CD4-positive, alpha-beta T cell treated with Interleukin-12 subunit alpha and Interleukin-12 subunit beta, for 1 hour (primary cell): ENCODE data around the gene HDAC9.
A peak's percentile ranks its signal among the peaks of the same experiment; 100 is the strongest.
"Not testable (repeated sequence)": the region's sequence is repeated elsewhere in the genome, so short reads cannot be mapped to it uniquely, and the experiment has no call there.

Experiments used
- DNase-seq: peaks from one replicate; pipeline ENCODE4 v3.0.0-alpha.2; 2020

HDAC9 gene

DNA sequence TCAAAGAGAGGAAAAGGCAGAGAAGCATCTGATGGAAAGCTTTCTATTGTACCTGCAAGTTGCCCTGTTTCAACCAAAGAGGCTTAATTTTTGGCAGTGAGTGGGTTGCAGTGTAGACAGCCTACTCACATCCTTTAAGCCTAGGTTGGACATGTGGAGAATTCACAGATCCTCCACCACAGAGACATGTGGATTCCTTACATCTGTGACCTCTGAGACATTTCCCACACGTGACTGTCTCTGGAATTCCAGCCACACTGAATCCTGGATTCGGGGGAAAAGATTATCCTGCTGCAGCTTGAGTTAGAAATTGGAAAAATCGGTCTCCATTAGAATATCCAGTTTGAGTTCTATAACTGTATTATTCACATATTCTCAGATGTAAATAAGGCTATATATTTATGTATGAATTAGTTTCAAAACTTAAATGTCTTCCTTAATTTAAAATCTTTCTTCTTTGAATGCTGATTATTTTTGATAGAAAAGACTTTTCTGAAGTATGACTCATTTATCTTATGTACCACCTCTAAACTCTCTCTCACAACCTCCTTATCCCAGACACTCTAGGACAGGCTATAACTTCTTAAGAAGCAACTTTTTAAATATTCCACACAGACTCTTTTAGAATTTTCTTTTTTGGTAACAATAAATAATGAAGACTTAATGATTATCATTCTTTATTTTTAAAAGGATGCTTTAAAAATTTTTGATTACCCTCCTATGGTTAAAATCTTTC, 498.6 kb downstream of the HDAC9 start:
- no peak for DNase-seq

DNA sequence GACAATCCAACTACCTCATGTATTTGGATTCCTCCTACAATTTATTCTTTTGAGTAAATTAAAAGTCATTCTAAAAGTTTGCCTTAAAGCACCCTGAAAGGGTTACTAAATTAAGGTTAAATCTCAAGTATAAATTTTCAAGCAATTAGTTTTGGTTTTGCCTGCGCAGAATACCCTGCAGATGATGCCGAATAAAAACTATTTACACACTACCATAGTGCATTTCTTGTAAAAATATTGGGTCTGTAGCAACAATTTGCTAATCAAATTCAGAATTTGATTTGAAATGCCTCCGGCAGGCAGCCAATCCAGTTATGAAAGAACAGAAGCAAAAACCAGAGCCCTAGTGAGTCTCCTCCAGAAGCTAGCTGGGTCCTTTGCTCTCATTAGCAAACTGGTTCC, 499.7 kb downstream of the HDAC9 start:
- DNase-seq: no peak

DNA sequence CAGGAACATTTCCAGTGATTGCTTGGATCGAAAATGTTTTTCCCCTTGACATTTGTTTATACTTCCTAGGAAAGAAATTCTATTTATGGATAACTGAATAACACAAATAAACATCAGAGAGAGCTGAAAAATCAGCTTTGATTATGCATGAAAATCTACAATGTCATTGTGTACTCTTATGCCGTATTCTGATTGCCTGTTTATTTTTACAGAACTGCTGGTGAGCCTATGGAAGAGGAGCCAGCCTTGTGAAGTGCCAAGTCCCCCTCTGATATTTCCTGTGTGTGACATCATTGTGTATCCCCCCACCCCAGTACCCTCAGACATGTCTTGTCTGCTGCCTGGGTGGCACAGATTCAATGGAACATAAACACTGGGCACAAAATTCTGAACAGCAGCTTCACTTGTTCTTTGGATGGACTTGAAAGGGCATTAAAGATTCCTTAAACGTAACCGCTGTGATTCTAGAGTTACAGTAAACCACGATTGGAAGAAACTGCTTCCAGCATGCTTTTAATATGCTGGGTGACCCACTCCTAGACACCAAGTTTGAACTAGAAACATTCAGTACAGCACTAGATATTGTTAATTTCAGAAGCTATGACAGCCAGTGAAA, 500.4 kb downstream of the HDAC9 start:
- no peak for DNase-seq

DNA sequence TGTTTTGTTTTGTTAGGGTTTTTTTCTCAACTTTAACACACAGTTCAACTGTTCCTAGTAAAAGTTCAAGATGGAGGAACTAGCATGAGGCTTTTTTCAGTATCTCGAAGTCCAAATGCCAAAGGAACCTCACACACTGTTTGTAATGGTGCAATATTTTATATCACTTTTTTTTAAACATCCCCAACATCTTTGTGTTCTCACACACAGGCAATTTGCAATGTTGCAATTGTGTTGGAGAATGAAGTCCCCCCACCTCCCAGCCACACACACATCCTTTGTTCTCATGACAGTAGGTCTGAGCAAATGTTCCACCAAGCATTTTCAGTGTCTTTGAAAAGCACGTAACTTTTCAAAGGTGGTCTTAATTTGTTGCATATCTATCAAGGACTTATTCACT, 501.0 kb downstream of the HDAC9 start:
- DNase-seq: no peak

DNA sequence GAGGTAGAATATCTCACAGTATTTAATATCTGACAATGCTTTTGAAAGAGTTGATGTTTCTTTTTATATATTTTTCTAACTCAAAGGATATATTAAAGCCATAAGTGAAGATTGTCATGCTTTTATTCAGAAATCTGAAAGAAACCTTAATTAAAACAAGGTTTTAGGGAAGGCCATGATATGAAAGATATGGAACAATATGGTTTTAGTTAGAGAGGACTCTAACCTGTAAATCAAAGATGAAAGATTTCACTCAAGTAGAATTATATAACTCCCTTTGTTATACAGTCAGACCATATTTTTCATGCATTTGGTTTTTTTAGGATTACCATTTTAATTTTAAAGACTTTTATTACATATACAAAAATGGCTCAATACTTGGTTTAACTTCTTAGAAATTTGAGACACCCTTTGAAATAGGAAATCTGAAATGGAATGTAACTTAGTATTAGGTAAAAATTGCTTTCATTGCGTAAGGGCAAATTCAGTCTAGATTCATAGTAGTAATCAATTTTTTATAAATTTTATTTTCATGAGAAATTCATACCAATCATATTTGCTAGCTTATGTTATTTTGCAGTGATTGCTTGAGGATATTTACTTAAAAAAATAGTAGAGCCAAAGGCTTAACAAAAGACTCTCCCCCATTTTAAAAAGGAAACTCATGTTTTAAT, 502.1 kb downstream of the HDAC9 start:
- DNase-seq: no peak

DNA sequence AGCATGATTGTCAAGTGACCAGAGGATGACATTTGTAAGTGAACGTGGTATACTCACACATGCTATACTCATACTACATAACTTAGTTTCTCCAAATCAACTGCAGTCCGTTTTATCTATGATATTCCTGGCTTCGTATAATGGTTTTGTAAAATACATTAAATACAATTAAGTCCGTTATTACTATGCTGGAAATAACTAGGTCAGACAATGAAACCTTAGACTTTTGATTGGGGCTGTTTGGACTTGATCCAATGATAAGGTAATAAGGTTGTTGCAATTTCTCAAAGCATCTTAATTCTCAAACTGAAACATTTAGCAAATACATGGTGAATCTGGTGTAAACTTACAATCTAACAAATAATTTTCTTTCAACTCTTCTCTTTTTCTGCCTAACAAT, 504.9 kb downstream of the HDAC9 start:
- DNase-seq: no peak

DNA sequence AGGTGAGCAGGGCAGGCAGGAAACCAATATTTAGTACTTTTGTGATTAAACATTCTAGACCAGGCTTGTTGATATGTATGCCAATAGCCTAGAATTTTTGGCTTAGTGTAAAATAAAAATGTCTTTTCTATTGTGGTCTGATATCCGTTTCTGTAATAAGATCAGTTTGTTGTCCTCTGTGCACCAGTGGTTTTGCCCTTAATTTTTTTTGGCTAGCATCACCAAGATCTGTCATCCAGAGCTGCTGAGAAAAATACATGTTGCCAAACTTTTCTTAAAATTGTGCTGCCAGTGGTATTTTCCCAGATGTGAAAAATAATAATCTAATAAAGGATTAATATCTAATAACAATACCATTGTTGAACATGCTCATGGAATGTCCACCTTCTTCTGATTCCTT, 506.3 kb downstream of the HDAC9 start:
- no peak for DNase-seq

DNA sequence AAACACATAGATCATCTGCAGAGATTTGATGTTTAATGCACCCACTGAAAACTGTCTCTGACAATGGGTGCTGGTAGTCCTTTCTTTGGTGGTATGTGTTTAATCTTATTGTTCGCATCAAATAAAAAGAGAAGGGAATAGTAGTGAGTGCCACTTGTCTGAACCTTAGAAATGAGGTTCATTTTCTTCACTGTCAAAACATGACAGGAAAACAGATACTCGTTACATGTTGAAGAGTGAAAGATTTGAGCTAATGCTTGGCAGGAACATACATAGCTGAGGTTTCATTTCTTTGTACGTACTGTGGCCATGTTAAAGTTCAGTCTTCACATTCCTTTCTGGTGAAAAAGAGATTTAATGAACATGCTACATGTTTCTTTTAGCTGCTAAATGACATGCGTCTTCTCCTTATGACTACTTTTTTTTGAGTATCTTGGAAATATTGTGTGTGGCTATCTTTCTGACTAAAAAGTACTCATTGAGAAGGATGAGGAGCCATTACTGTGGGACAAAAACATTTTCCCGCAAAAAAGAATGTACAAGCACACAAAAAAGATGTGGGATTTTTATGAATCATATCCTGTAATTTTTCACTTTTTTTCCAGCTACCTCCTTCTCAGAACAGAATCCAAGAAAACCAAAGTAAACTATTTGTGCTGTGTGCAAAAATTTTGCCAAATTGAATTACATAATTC, 513.8 kb downstream of the HDAC9 start:
- DNase-seq: no peak

DNA sequence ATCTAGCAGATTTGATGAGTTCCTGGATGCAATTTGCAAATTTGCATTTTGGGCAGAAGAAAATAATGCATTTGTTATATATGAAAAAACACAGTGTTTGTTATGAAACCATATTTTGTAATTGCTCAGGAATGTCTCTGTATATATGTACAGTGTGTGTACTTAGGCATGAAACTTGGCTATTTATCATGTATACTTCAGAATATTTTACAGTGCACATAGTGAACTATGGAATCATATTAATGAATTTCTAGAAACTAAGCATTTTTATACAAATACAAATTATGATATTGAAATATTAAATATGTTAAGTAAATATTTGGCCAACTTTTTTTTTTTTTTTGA, 514.4 kb downstream of the HDAC9 start:
- no peak for DNase-seq

DNA sequence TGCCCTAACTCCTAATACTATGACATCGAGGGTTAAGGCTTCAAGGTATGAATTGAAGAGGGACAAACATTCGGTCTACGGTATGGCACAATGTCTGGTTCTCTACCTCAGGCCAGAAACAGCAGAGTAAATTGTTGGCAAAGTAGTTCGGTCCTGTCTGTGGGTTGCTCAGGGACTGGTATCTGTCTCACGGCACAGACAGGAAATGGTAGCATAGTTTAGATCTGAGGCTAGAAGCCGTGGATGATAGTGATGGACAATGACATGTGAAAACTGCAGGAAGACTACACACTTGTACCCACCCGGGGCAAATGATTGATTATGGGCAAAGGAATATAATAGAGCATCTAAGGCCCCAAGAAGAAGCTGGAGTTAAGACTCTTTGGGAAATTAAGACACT, 515.7 kb downstream of the HDAC9 start:
- DNase-seq: no peak

DNA sequence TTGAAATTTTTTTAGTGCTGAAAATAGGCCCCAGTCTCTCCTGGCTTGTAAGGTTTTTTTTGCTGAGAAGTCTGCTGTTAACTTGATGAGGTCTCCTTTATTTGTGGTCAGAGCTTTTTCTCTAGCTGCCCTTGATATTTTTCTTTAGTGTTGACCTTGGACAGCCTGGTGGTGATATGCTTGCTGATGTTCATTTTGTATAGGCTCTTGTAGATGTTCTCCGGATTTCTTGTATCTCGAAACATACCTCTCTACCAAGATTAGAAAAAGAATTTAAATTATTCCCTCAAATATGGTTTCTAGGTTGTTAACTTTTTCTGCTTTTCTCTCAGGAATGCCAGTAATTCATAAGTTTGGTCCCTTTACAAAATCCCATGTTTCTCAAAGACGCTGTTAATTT, 519.5 kb downstream of the HDAC9 start:
- no peak for DNase-seq

DNA sequence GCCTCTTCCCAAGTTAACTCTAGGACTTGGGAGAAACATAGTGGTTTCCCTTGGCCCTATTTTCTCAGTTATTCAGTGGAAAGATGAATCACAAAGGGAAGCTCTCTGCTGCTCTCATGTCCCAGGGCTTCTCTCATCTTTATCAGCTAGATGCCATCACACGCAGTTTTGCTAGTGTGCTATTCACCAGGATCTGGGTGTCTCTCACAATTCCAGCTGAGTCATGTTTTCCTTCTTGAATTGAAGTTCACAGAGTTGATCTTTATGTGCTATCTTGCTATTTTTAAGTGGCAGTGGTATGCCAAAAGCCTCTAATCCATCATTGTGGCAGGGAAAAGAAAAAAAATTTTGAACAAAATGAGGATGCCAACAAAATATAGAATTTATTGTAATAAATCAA, 520.6 kb downstream of the HDAC9 start:
- DNase-seq: no peak

DNA sequence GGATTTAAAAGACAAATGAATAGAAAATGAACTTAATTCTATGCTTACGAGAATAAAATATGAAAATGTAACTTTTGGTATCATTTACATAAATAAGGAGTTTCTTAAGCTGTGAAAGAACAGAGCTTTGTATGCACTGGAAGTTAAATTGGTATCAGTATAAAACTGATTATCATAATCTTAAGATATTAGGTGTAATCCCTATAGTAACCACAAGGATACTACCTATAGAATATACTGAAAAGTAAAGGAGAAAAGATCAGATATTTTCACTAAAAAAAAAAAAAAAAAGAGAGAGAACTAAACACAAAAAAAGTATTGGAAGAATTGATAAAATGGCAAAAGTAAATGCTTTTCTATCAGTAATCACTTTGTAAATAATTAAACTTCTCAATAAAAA, 521.8 kb downstream of the HDAC9 start:
- no peak for DNase-seq

DNA sequence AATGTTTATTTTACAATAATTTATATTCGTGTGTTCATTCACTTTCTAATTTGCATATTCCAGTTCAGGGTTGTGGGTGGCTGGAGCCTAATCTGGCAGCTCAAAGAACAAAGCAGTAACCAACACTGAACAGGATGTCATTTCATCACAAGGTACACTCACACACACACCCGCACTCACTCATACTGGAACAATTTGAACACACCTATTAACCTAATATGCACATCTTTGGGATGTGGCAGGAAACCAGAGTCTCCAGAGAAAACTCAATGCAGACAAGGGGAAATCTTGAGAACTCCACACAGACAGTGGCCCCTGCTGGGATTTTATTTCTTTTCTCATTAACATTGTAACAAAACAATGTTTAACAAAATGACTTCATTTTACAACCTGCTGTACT, 524.5 kb downstream of the HDAC9 start:
- DNase-seq: no peak

DNA sequence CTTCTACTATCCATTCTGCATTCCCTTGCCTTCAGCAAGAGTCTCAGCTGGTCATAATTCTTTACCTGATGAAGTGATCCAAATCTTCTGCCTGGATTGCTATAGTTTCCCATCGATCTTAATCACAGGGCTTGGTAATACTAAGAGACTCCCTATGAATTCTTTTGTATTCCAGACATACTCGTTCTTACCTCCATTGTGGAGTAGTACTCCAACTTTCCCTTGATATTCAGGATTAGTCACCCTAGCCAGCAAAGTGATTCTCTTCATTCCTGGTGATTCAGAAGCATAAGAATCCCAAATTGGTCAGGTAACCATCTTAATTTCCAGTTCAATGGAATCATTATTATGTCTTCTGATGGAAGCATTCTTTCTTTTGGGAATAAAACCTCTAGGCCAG, 525.2 kb downstream of the HDAC9 start:
- DNase-seq: no peak

DNA sequence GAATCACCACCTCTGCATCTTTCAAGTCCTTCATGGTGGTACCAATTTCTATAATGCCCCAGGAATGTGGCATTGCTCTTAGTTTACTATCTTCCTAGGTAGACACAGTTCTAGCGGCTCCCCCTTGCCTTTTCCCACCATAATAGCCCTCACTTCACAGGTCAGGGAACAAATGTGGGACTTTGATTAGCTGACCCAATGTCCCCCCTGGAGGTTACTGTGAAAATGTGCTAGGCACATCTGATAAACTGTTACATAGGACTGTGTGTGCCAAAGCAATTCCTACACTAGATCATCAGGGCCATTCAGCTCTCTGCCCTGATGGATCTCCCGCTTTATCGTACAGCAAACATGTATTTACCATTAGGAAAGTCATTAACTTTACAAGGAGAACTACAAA, 527.9 kb downstream of the HDAC9 start:
- no peak for DNase-seq

DNA sequence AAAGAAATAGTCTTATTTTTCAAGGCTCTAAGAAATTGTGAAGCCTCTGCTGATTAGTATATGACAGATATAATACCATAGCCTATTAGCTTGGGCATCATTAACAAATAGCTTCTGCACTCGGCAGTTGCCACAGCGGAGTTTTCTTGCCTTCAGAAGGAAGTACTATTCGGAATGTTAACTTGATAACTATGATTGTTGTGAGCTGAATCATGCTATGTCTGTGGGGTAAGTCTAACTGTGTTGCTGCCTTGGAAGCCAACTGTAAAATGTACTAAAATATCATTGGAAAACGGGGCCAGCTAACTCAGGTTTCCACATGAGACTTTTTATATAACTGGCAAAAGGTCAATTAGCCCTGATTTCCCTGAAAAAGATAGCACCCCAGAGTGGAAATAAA, 528.7 kb downstream of the HDAC9 start:
- no peak for DNase-seq

DNA sequence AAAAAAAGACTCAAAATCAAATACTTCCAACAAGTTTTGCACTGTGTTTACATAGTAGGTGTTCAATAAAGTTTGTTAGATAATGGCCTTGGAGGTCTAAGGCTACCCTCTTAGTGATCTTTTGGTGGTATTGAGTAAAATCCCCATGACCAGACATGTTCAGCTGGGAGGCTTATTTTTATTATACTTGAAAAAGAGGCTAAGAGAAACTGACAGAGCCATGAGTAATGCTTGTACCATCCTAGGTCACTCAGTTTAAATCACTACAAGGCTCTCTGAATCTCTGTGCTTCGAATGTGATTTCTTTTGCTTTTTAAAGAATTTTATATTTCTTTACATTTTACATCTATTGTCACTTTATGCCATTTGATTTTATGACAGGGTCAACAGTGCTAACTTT, 531.3 kb downstream of the HDAC9 start:
- DNase-seq: no peak

DNA sequence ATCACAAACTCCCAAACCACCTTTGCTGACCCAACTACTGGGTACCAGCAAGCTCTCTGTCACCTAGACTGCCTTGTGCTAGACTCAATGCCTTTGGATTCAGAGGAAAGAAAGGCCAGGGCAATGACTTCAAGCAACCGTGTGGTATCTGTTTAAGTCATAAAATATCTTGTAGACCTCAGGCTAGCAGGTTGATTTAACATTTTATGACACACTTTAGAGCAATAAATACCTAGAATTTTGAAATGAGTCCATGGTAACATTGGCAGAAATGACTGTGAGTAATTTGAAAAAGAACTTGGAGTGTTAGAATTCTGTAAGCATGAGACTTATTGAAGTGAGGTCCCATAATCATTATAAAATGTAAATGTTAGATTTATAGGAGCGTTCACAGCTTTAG, 534.7 kb downstream of the HDAC9 start:
- no peak for DNase-seq

DNA sequence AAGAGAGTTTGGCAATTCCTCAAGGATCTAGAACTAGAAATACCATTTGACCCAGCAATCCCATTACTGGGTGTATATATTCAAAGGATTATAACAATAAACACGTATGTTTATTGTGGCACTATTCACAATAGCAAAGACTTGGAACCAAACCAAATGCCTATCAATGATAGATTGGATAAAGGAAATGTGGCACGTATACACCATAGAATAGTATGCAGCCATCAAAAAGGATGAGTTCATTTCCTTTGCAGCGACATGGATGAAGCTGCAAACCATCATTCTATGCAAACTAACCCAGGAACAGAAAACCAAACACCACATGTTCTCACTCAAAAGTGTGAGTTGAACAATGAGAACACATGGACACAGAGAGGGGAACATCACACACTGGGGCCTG, 537.4 kb downstream of the HDAC9 start:
- not testable (repeated sequence) for DNase-seq

DNA sequence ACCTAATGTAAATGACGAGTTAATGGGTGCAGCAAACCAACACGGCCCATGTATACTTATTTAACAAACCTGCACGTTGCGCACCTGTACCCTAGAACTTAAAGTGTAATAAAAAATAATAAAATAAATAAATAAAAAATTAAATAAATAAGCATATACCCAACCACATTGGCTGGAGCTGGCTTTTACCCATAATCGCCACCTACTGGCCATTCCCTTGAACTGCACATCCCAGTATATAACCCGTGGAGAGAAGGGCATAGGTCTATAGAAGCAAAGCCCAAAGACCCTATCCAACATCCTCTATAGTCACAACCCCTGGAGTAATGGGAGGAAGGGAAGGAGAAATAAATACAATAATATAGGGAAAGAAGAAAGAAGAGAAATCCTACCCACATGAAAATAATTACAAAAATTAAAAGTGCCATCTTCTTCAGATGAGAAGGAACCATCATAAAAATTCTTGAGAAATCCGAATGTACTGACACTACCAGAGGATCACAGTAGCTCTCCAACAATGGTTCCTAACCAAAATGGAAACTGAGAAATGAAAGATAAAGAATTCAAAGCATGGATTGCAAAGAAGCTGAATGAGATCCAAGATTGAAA, 556.3 kb downstream of the HDAC9 start:
- DNase-seq: peak; percentile 24
